Measurements from ENCODE around the gene MCOLN2. TPM values are rescaled to one million over a fixed set of nuclear protein-coding genes. Genes with fewer than 3 reads are reported as not detected.

The MCOLN2 gene
- total RNA-seq, 1 experiment from 2014 or later: 1.3 TPM

DNA sequence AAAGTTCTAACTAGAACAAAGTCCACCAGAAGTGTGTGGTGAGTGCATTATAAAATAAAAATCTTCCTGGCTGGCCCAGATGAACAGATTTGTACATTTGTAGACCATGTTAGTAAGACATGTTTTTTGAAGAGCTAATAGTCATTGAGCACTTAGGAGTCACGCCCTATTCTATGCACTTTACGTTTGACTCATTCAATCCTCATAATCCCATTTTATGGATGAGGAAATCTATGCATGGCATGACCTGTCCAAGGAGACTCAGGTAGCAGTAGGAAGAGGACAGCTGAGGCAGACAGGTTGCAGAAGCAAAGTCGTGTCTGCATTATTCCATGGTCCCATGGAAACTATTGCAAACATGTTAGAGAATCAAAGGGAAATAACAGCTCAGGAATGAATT is 73.6 kb downstream of the MCOLN2 start:
- no peak for TF ChIP-seq CTCF (conservative IDR thresholded peaks at IDR 0.05)
- no peak overlapping the region for H3K18ac ChIP-seq (ENCODE audit: insufficient read length, low read depth, low read length)
- no peak overlapping the region for H2BK15ac ChIP-seq (ENCODE audit: low read depth, low read length)
- H2BK12ac ChIP-seq (ENCODE audit: insufficient read length, low read depth, low read length): no peak overlapping the region
- no peaks in the 10 kb centered on the region for H3K23me2 ChIP-seq (ENCODE audit: insufficient read length, low read depth, low read length, poor library complexity, severe bottlenecking)
- no peaks in the 10 kb centered on the region for H3K9me3 ChIP-seq (ENCODE audit: control insufficient read depth, low read depth, low read length)
- no peak overlapping the region for H3K27ac Mint-ChIP-seq
- no peak overlapping the region for H2BK5ac ChIP-seq (ENCODE audit: insufficient read length, low read length)
- no peak overlapping the region for H3K4me2 ChIP-seq (ENCODE audit: insufficient read depth, insufficient read length, low read length)
- H3K9me3 Mint-ChIP-seq: no peaks in the 10 kb centered on the region
- no peaks in the 10 kb centered on the region for H3K79me1 ChIP-seq (ENCODE audit: insufficient read depth, low read depth, low read length, poor library complexity, severe bottlenecking)
- no peaks in the 10 kb centered on the region for H3K79me2 ChIP-seq (ENCODE audit: insufficient read depth, low read length)
- no peak overlapping the region for H3K4me3 Mint-ChIP-seq
- no peak overlapping the region for H2BK120ac ChIP-seq (ENCODE audit: low read depth, low read length, poor library complexity, severe bottlenecking)
- H3K56ac ChIP-seq (ENCODE audit: insufficient read length, low read depth, low read length): no peak overlapping the region
- no peak for DNase-seq
- H4K20me1 ChIP-seq (ENCODE audit: control insufficient read depth, insufficient read depth, insufficient read length): no peaks in the 10 kb centered on the region
- H3K27ac ChIP-seq (ENCODE audit: insufficient read length, low read depth, low read length): no peak overlapping the region
- no peak overlapping the region for H3K23ac ChIP-seq (ENCODE audit: insufficient read length, low read depth, low read length)
- WGBS (ENCODE audit: extremely low coverage, insufficient read length, low lambda C conversion rate): no CpG with 5 or more reads among the region's 3 CpGs
- no peak overlapping the region for H4K5ac ChIP-seq (ENCODE audit: insufficient read length, low read depth, low read length)
- no peak overlapping the region for H2BK20ac ChIP-seq (ENCODE audit: low read depth, low read length, poor library complexity, severe bottlenecking)
- no peak overlapping the region for H4K91ac ChIP-seq (ENCODE audit: insufficient read length, low read depth, low read length)
- H3K27me3 Mint-ChIP-seq (ENCODE audit: low read depth): no peaks in the 10 kb centered on the region
- H3K27me3 ChIP-seq (ENCODE audit: insufficient read depth, low read length): no peaks in the 10 kb centered on the region
- no peak overlapping the region for H2AFZ ChIP-seq (ENCODE audit: low read length)
- no peaks in the 10 kb centered on the region for H3K4me1 Mint-ChIP-seq
- no peaks in the 10 kb centered on the region; the same call in 1 of the 2 replicates for H3K4me1 ChIP-seq (ENCODE audit: insufficient read depth, low read length)
- H3K14ac ChIP-seq (ENCODE audit: insufficient read depth, low read length): no peak overlapping the region
- no peak overlapping the region for H2AK5ac ChIP-seq (ENCODE audit: insufficient read length, low read length)
- H4K8ac ChIP-seq (replicated peaks; ENCODE audit: insufficient read length, low read depth, low read length): no peak overlapping the region
- no peak overlapping the region for H3K9ac ChIP-seq (ENCODE audit: extremely low read depth, insufficient read length, low read length)
- H3K4ac ChIP-seq (ENCODE audit: low read depth, low read length): no peak overlapping the region
- H3T11ph ChIP-seq (ENCODE audit: low read length): no peak overlapping the region
- no peaks in the 10 kb centered on the region for H3K36me3 Mint-ChIP-seq (ENCODE audit: insufficient read depth in 1 of 3, low read depth in 3 of 3)

All from H9 (cell line).